Astrocyte of the cerebellum (primary cell): Measurements from ENCODE around the gene C11orf21.
"Not testable (repeated sequence)": the region's sequence is repeated elsewhere in the genome, so short reads cannot be mapped to it uniquely, and the experiment has no call there.

Experiments
- DNase-seq: peaks from one replicate; pipeline ENCODE4 v3.0.0-alpha.2; 2011; ENCODE audit warnings: low read depth
- H3K4me3 ChIP-seq: 2 replicates; pipeline ENCODE4 v1.5.1; 2011; ENCODE audit warnings: mild to moderate bottlenecking, low read depth, low read length, moderate library complexity
- CTCF ChIP-seq: IDR thresholded peaks from 2 replicates; pipeline ENCODE4 v1.5.1; 2012; ENCODE audit warnings: low read length, low read depth, moderate library complexity, mild to moderate bottlenecking; ENCODE audit errors: missing control alignments
- in situ Hi-C: cut with HindIII; loops from 2 replicates; pipeline ENCODE4 v1.10.0; 2017; ENCODE audit warnings: low sequenced_read_pairs

The C11orf21 gene

GRCh38 chr11:2289859-2290258 lies 11.9 kb downstream of the C11orf21 start:
- H3K4me3 ChIP-seq, result no peak overlapping the region
- in situ Hi-C loops, result no loop called here
- TF ChIP-seq CTCF, result no peak
- no peak for DNase-seq

GRCh38 chr11:2289350-2289749 lies 12.4 kb downstream of the C11orf21 start:
- no peak for DNase-seq
- in situ Hi-C loops, result no loop called here
- H3K4me3 ChIP-seq, result no peak overlapping the region
- no peak for TF ChIP-seq CTCF

GRCh38 chr11:2287091-2287490 lies 14.6 kb downstream of the C11orf21 start:
- no peak overlapping the region for H3K4me3 ChIP-seq
- in situ Hi-C loops, result no loop called here
- DNase-seq, result no peak
- TF ChIP-seq CTCF, result no peak

DNA sequence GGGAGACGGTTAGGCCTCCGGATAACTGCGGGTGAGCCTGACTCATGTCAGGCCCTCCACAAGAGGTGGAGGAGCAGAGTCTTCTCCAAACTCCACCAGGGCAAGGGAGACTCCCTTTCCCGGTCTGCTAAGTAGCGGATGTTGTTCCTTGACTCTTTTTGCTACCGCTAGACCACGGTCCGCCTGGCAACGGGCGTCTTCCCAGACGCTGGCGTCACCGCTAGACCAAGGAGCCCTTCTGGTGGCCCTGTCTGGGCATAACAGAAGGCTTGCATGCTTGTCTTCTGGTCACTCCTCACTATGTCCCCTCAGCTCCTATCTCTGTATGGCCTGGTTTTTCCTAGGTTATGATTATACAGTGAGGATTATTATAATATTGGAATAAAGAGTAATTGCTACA lies 15.4 kb downstream of the C11orf21 start:
- in situ Hi-C loops, DNase-seq, H3K4me3 ChIP-seq: not testable (repeated sequence)

- no peak for TF ChIP-seq CTCF
- DNase-seq, result no peak
- no peak overlapping the region for H3K4me3 ChIP-seq
- in situ Hi-C loops, result no loop called here
Measured at GRCh38 chr11:2280208-2280607, 21.5 kb downstream of the C11orf21 start.

GRCh38 chr11:2277933-2278523 lies 23.7 kb downstream of the C11orf21 start:
- DNase-seq, result no peak
- in situ Hi-C loops, result no loop called here
- TF ChIP-seq CTCF, result no peak
- no peak overlapping the region for H3K4me3 ChIP-seq

DNA sequence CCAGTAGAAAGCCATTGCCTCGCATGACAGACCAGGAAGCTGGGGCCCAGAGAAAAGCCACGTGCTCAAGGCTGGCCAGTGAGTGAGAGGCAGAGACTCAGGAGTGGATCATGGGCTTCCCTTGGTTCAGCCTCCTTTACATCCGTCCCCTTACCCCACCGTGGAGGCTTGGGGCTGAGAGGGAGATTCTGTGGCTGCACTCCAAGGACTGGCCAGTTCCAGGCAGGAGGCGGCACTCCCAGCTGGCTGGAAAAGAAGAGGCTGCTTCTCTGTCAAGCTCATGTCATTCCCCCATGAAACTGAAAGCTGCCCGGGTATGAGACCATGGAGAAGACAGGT lies 24.7 kb downstream of the C11orf21 start:
- in situ Hi-C loops, result no loop called here
- H3K4me3 ChIP-seq, result no peak overlapping the region
- no peak for TF ChIP-seq CTCF
- DNase-seq, result no peak
